Gastroesophageal sphincter (tissue), 4 donors: Measurements from ENCODE around the gene GRWD1. TPM values are rescaled to one million over a fixed set of nuclear protein-coding genes. Genes with fewer than 3 reads are reported as not detected.

ENCODE experiments used
- ATAC-seq: fragments of 150-250 bp; one replicate; pipeline ENCODE4 v1.9.1; 2016; ENCODE audit warnings: mild to moderate bottlenecking, moderate library complexity
- H3K27ac ChIP-seq, 4 donors: fragments of 200-600 bp; sonication (generic) in 3 of 4; 1 replicate in 3 of 4; 2 replicates in 1 of 4; pipeline ENCODE4 v1.5.1; 2016 to 2019
- H3K27me3 ChIP-seq: fragments of 200-600 bp; sonication (generic); one replicate; pipeline ENCODE4 v1.5.1; 2019
- H3K36me3 ChIP-seq, 2 donors: fragments of 200-600 bp; sonication (generic); one replicate each; pipeline ENCODE4 v1.5.1; 2019; ENCODE audit warnings: control low read depth in 1 of 2
- H3K4me1 ChIP-seq, 3 donors: fragments of 200-600 bp; sonication (generic); 1 replicate in 2 of 3; 2 replicates in 1 of 3; pipeline ENCODE4 v1.5.1; 2016 to 2019; ENCODE audit warnings: control low read depth in 2 of 3
- H3K4me3 ChIP-seq, 2 donors: fragments of 200-600 bp; sonication (generic); one replicate each; pipeline ENCODE4 v1.5.1; 2019; ENCODE audit warnings: mild to moderate bottlenecking in 1 of 2, moderate library complexity in 1 of 2
- H3K9me3 ChIP-seq, 3 donors: fragments of 200-600 bp; sonication (generic); one replicate each; pipeline ENCODE4 v1.5.1; 2017 to 2019; ENCODE audit warnings: control low read depth in 2 of 3
- EP300 ChIP-seq: sonication (generic); formaldehyde crosslinking; IDR thresholded peaks from one replicate; pipeline ENCODE4 v1.6.1; 2017; ENCODE audit warnings: antibody characterized with exemption, mild to moderate bottlenecking
- POLR2A ChIP-seq, 2 donors: fragments of 450-650 bp; IDR thresholded peaks; one replicate each; pipeline ENCODE4 v1.6.1; 2017; ENCODE audit warnings: antibody characterized with exemption in 2 of 2, mild to moderate bottlenecking in 2 of 2, moderate library complexity in 1 of 2
- POLR2AphosphoS5 ChIP-seq: sonication (generic); formaldehyde crosslinking; IDR thresholded peaks from one replicate; pipeline ENCODE4 v1.6.1; 2017; ENCODE audit warnings: antibody characterized with exemption
- WGBS, 2 donors: methylation state at CpG; one replicate each; pipeline ENCODE4 v1.1.5; 2018; ENCODE audit warnings: low coverage in 1 of 2; 5-methylcytosine and 5-hydroxymethylcytosine counted together
- total RNA-seq, 4 donors: library from RNA; depleted of rRNA; stranded (reverse); fragments of >200 nt; gene quantifications; one replicate each; pipeline ENCODE4 v1.1.0, GENCODE V29; 2016
- TF ChIP-seq, protein P1 (sequence below), 4 experiments: fragments of 200-600 bp in 2 of 4; fragments of 450-650 bp in 2 of 4; sonication (generic) in 1 of 4; IDR thresholded peaks; one replicate each; pipeline ENCODE4 v1.5.1; 2017 to 2019; ENCODE audit warnings: antibody characterized with exemption in 4 of 4, mild to moderate bottlenecking in 2 of 4, moderate library complexity in 2 of 4

The GRWD1 gene
- total RNA-seq, 4 donors from 2014 or later: 28.9 to 33.1 (median 32.7) TPM

DNA sequence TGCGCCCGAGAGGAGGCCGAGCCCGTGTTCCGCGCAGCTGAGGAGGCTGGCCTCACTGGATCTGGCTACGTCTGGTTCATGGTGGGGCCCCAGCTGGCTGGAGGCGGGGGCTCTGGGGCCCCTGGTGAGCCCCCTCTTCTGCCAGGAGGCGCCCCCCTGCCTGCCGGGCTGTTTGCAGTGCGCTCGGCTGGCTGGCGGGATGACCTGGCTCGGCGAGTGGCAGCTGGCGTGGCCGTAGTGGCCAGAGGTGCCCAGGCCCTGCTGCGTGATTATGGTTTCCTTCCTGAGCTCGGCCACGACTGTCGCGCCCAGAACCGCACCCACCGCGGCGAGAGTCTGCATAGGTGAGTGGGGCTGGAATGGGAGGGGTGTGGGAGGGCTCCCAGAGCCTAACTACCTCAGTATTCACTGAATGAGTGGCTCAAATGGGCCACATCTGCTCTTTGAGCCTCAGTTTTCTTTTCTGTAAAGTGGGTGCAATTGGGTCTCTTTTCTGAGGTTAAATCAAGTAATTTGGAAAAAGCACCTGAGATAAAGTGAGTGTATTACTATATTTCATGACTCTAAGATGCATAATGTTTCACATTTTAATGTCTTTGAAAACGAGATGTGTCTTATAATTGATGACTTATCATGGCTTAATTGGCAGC, 40.6 kb upstream of the GRWD1 start:
- TF ChIP-seq EP300 (no peak), POLR2A (IDR thresholded peaks at IDR 0.05) (no peak), POLR2AphosphoS5 (no peak)
- TF ChIP-seq, protein P1, sequence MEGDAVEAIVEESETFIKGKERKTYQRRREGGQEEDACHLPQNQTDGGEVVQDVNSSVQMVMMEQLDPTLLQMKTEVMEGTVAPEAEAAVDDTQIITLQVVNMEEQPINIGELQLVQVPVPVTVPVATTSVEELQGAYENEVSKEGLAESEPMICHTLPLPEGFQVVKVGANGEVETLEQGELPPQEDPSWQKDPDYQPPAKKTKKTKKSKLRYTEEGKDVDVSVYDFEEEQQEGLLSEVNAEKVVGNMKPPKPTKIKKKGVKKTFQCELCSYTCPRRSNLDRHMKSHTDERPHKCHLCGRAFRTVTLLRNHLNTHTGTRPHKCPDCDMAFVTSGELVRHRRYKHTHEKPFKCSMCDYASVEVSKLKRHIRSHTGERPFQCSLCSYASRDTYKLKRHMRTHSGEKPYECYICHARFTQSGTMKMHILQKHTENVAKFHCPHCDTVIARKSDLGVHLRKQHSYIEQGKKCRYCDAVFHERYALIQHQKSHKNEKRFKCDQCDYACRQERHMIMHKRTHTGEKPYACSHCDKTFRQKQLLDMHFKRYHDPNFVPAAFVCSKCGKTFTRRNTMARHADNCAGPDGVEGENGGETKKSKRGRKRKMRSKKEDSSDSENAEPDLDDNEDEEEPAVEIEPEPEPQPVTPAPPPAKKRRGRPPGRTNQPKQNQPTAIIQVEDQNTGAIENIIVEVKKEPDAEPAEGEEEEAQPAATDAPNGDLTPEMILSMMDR (IDR thresholded peaks at IDR 0.05): no peak
- H3K9me3 ChIP-seq: peaks cover 0 to 8% (median 0%) of the 10 kb centered on the region in 3 donors
- H3K27me3 ChIP-seq: peaks cover 41% of the 10 kb centered on the region
- no peak overlapping the region for H3K27ac ChIP-seq
- 91 to 100% methylated on average over 1 of the region's 27 CpGs for WGBS, 2 donors
- no peak for ATAC-seq
- no peaks in the 10 kb centered on the region for H3K36me3 ChIP-seq
- H3K4me3 ChIP-seq: no peak overlapping the region
- no peaks in the 10 kb centered on the region for H3K4me1 ChIP-seq

DNA sequence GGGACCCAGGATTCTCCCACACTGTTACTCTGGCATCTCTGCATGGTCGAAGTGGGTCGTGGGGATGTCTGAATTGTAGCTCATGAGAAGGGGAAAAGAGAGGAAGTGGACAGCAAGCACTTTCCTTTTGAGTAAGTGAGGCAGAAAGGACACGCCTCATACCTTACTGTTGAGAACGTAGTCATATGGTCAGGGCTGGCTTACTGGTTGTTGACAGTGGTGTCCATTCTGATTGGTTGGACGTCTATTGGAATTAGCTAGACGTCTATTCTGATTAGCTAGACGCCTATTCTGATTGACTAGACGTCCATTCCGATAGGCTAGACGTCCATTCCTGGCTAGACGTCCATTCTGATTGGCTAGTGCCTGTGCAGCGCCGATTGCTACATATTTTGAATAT, 39.9 kb upstream of the GRWD1 start:
- TF ChIP-seq, protein P1 (IDR thresholded peaks at IDR 0.05): no peak
- TF ChIP-seq POLR2AphosphoS5 (no peak), EP300 (no peak), POLR2A (IDR thresholded peaks at IDR 0.05) (no peak)
- WGBS, 2 donors: 64 to 77% methylated on average over 2 to 13 of the region's 13 CpGs
- no peak overlapping the region for H3K4me3 ChIP-seq
- no peaks in the 10 kb centered on the region for H3K36me3 ChIP-seq
- H3K27me3 ChIP-seq: peaks cover 48% of the 10 kb centered on the region
- no peaks in the 10 kb centered on the region for H3K4me1 ChIP-seq
- ATAC-seq: no peak
- peaks cover 0 to 8% (median 0%) of the 10 kb centered on the region in 3 donors for H3K9me3 ChIP-seq
- H3K27ac ChIP-seq: no peak overlapping the region

DNA sequence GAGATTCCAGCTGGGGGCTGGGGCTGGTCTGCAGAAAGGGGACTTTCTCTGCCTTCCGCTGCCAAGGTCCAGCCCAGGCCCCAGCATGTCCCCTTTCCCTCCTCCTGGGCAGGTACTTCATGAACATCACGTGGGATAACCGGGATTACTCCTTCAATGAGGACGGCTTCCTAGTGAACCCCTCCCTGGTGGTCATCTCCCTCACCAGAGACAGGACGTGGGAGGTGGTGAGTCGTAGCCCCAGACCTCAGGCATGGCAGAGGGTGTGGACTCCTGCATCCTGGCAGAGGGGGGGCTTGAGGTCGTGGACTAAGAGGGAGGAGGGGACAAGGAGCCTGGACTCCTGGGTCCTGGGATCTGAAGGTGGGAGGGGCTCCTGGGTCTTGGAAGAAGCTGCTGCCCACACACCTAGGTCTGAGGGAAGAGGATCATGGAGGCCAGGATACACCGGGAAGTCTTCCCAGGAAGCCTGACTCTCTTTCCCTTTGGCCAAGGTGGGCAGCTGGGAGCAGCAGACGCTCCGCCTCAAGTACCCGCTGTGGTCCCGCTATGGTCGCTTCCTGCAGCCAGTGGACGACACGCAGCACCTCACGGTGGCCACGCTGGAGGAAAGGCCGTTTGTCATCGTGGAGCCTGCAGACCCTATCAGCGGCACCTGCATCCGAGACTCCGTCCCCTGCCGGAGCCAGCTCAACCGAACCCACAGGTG, 31.8 kb upstream of the GRWD1 start:
- 50% methylated on average over 4 of the region's 24 CpGs; no CpG with 5 or more reads in 1 of the 2 donors for WGBS, 2 donors
- Histone ChIP-seq H3K36me3 (no peaks in the 10 kb centered on the region), H3K9me3 (no peaks in the 10 kb centered on the region), H3K27me3 (peaks cover 66% of the 10 kb centered on the region), H3K27ac (no peak overlapping the region), H3K4me1 (peaks cover 0 to 18% (median 0%) of the 10 kb centered on the region in 3 donors), H3K4me3 (peak overlapping the region in 1 of 2 donors; percentile 34)
- TF ChIP-seq POLR2AphosphoS5 (no peak), POLR2A (IDR thresholded peaks at IDR 0.05) (no peak), EP300 (no peak)
- TF ChIP-seq, protein P1 (IDR thresholded peaks at IDR 0.05): no peak
- ATAC-seq: no peak

DNA sequence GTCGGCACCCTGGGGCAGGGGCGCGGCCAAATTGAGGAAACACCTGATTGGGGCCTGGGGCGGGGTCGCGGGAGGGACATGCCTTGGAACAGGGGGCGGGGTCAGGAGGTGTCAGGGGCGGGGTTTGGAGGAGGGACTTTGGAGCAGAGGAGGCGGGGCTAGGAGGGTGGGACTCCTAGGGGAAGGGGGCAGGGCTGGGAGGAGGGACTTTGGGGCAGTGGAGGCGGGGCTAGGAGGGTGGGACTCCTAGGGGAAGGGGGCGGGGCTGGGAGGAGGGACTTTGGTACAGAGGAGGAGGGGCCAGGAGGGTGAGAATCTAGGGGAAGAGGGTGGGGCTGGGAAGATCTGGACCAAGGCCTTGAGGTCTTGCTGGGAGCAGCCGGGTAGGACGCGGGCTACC, 30.4 kb upstream of the GRWD1 start:
- Histone ChIP-seq H3K9me3 (no peaks in the 10 kb centered on the region), H3K36me3 (no peaks in the 10 kb centered on the region), H3K27me3 (peaks cover 69% of the 10 kb centered on the region), H3K4me1 (peaks cover 0 to 18% (median 0%) of the 10 kb centered on the region in 3 donors), H3K4me3 (peak overlapping the region in 1 of 2 donors; percentile 34), H3K27ac (no peak overlapping the region)
- 13% methylated on average over 6 of the region's 14 CpGs; no CpG with 5 or more reads in 1 of the 2 donors for WGBS, 2 donors
- TF ChIP-seq POLR2AphosphoS5 (no peak), POLR2A (IDR thresholded peaks at IDR 0.05) (no peak), EP300 (no peak)
- TF ChIP-seq, protein P1 (IDR thresholded peaks at IDR 0.05): no peak
- peak; percentile 42 for ATAC-seq
